H1 (cell line): Measurements from ENCODE around the gene CCBE1. TPM values are rescaled to one million over a fixed set of nuclear protein-coding genes. Genes with fewer than 3 reads are reported as not detected.

ENCODE experiments used
- ASH2L ChIP-seq: fragments of 200-600, 300-600 bp; sonication (generic); IDR thresholded peaks from one replicate; pipeline ENCODE4 v1.7.1; 2017; ENCODE audit warnings: low read length
- ATF2 ChIP-seq: IDR thresholded peaks from 2 replicates; pipeline ENCODE4 v1.6.1; 2012; ENCODE audit warnings: low read length, inconsistent platforms
- ATF3 ChIP-seq: IDR thresholded peaks from 2 replicates; pipeline ENCODE4 v1.6.1; 2011; ENCODE audit warnings: low read depth, mild to moderate bottlenecking, low read length; ENCODE audit not compliant: insufficient read depth
- CHD1 ChIP-seq: IDR thresholded peaks from 2 replicates; pipeline ENCODE4 v1.6.1; 2012; ENCODE audit warnings: low read depth, low read length, improper control_type of control experiment
- HDAC2 ChIP-seq, 2 experiments: fragments of 300-600 bp in 1 of 2; sonication (generic) in 1 of 2; IDR thresholded peaks; 2 replicates each; pipeline ENCODE4 v1.6.1; 2011 to 2012; ENCODE audit warnings: low read depth in 2 of 2, low read length in 2 of 2, mild to moderate bottlenecking in 2 of 2, moderate library complexity in 2 of 2, borderline replicate concordance in 1 of 2, inconsistent platforms in 1 of 2
- JUND ChIP-seq: IDR thresholded peaks from 2 replicates; pipeline ENCODE4 v1.6.1; 2011; ENCODE audit warnings: mild to moderate bottlenecking, improper control_type of control experiment, low read length
- KDM5A ChIP-seq: fragments of 200-600 bp; IDR thresholded peaks from 2 replicates; pipeline ENCODE4 v1.7.1; 2012; ENCODE audit warnings: mild to moderate bottlenecking, low read length, inconsistent platforms, mixed read lengths
- MAFK ChIP-seq: IDR thresholded peaks from 2 replicates; pipeline ENCODE4 v1.6.1; 2012; ENCODE audit warnings: low read depth, mild to moderate bottlenecking, improper control_type of control experiment, low read length
- RFX5 ChIP-seq: IDR thresholded peaks from 2 replicates; pipeline ENCODE4 v1.6.1; 2011; ENCODE audit warnings: low read depth, low read length, improper control_type of control experiment, borderline replicate concordance
- RXRA ChIP-seq: IDR thresholded peaks from 2 replicates; pipeline ENCODE4 v1.6.1; 2011; ENCODE audit warnings: low read depth, mild to moderate bottlenecking, low read length, moderate library complexity; ENCODE audit not compliant: insufficient read depth
- SIN3A ChIP-seq, 2 experiments: IDR thresholded peaks in 1 of 2; conservative IDR thresholded peaks in 1 of 2; 2 replicates each; pipeline ENCODE4 v1.6.1; 2011 to 2012; ENCODE audit warnings: low read length in 2 of 2, improper control_type of control experiment in 1 of 2, low read depth in 1 of 2, mild to moderate bottlenecking in 1 of 2
- SP1 ChIP-seq: IDR thresholded peaks from 2 replicates; pipeline ENCODE4 v1.6.1; 2011; ENCODE audit warnings: low read depth, low read length
- SP2 ChIP-seq: IDR thresholded peaks from 2 replicates; pipeline ENCODE4 v1.6.1; 2012; ENCODE audit warnings: mild to moderate bottlenecking, low read length, inconsistent platforms
- SP4 ChIP-seq: IDR thresholded peaks from 2 replicates; pipeline ENCODE4 v1.6.1; 2012; ENCODE audit warnings: low read length, inconsistent platforms
- SRF ChIP-seq: IDR thresholded peaks from 2 replicates; pipeline ENCODE4 v1.6.1; 2011; ENCODE audit warnings: mild to moderate bottlenecking, low read depth, low read length, moderate library complexity
- SUZ12 ChIP-seq: fragments of 200-600 bp; sonication (generic); IDR thresholded peaks from 2 replicates; pipeline ENCODE4 v1.6.1; 2012; ENCODE audit warnings: mild to moderate bottlenecking, inconsistent platforms, low read length, moderate library complexity, mixed read lengths
- TBP ChIP-seq: IDR thresholded peaks from 2 replicates; pipeline ENCODE4 v1.6.1; 2011; ENCODE audit warnings: low read depth, low read length, improper control_type of control experiment
- polyA plus RNA-seq, 7 experiments: library from polyadenylated mRNA; depleted of rRNA in 3 of 7; stranded (reverse) in 5 of 7; unstranded in 2 of 7; fragments of >200 nt in 5 of 7; fragments of 200-250 nt in 2 of 7; gene quantifications; 1 replicate in 5 of 7; 2 replicates in 1 of 7; 4 replicates in 1 of 7; pipeline versions ENCODE4 v1.2.1 to v1.2.3, GENCODE V29; 2011 to 2013; ENCODE audit warnings: missing spikeins in 2 of 7, mixed read lengths in 2 of 7
- total RNA-seq: library from RNA; stranded (reverse); fragmentation: NEBNext Ultra II Directional; extraction: Animal tissue kit (Norgen Biotek cat#: 25700); gene quantifications from 2 replicates; pipeline ENCODE4 v1.2.1, GENCODE V29; 2021

Gene CCBE1
- total and polyA plus RNA-seq, 2 of the 8 experiments (the other 6 are each of a cell fraction or from before 2014, with no cell fraction given): 2.1 to 2.6 TPM

GRCh38 chr18:59402432-59403090 lies 294.7 kb downstream of the CCBE1 start (continued):
- no peak for TF ChIP-seq SRF
- TF ChIP-seq JUND: peak; percentile 66; the same call in 1 of the 2 replicates
- TF ChIP-seq HDAC2 (IDR thresholded peaks at IDR 0.05; ENCODE audit: borderline replicate concordance in 1 of 2, low read depth in 2 of 2, low read length in 2 of 2): 0 out of 4 replicates have a peak, but pooled peaks of 1 of the 2 experiments have one; percentile 11
- no peak for TF ChIP-seq ASH2L
- TF ChIP-seq RFX5: no peak
- TF ChIP-seq SIN3A (conservative IDR thresholded peaks at IDR 0.05 in 1 of 2, IDR thresholded peaks at IDR 0.05 in 1 of 2; ENCODE audit: low read depth in 1 of 2, low read length in 2 of 2): peak in 1 of 2 experiments; percentile 67; a peak in 1 of 4 replicates
- no peak for TF ChIP-seq SP2
- 0 out of 2 replicates have a peak, but pooled peaks have one; percentile 35 for TF ChIP-seq ATF2
- peak; percentile 73 for TF ChIP-seq TBP
- TF ChIP-seq SP4: no peak
- no peak for TF ChIP-seq ATF3
- no peak for TF ChIP-seq MAFK
- no peak for TF ChIP-seq KDM5A
- TF ChIP-seq SUZ12: no peak
- no peak for TF ChIP-seq SP1
- TF ChIP-seq CHD1: no peak
- TF ChIP-seq RXRA: no peak
